ENCODE results near the gene CTNND2.
"Not testable (repeated sequence)": the region's sequence is repeated elsewhere in the genome, so short reads cannot be mapped to it uniquely, and the experiment has no call there.

The CTNND2 gene

DNA sequence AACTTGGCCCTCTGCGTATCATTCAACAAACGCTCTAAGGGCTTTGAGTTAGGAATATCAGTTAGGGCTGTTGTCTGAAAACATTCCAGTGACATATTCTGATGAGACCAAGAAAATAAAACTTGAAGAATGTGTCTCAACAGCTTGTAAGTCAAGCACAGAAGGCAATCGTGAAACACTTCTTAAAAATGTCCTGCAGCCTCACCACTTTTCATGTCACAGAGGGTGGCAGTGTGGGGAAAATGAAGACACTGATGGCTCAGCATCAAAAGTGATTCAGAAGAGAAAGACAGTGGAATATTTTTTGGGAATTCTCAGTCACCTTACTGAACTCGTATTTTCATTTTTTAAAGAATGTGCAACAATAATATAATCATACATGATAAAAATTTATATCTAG lies 247.3 kb downstream of the CTNND2 start:
- DNase-seq (ENCODE audit: low read depth): no peak

DNA sequence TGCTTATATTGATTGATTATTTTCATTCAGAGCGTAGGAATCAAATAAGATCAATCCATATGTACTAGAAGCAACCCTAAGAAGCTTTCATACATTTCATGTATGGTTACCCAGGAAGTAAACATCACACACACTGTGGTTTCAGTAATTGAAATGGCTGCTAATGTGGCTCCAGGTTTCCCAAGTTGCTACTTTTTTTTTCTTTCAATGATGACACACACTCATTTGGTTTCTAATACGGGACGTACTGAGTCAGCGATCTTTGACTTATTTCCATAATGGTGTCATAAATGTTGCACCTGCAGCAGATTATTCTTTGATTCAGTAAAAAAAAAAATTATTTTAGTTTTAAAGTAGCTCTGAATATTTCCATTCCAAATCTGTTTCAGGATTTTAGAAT lies 248.6 kb downstream of the CTNND2 start:
- DNase-seq (ENCODE audit: low read depth): no peak

DNA sequence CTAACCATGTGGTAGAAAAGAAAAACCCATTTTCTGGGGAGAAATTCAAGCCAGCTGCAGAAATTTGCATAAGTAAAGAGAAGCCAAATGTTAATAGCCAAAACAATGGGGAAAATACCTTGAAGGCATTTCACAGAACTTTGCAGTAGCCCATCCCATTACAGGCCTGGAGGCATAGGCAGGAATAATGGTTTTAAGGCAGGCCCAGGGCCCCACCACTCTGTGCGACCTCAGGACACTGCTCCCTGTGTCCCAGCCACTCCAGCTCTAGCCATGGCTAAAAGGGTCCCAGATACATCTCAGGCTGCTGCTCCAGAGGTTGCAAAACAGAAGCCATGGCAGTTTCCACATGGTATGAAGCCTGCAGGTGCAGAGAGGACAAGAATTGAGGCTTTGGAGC lies 253.3 kb downstream of the CTNND2 start:
- DNase-seq (ENCODE audit: low read depth): no peak

DNA sequence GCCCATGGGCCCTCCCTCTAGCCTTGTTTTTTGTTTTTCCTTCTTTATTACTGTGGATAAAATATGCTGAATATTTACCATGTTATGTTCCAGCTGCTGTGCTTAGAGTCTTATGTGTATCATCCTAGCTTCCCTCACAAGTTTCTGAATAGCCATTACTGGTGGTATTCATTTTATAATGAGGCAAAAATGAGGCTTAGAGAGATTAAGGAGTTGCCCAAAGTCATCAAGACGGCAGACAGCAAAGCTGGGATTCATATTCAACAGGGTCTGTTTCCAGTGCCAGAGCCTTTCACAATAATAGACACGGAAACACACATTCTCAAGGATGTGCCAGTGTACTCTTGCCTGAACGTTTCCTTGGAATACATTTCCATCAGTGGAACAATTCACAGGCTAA lies 258.1 kb downstream of the CTNND2 start:
- DNase-seq (ENCODE audit: low read depth): no peak

DNA sequence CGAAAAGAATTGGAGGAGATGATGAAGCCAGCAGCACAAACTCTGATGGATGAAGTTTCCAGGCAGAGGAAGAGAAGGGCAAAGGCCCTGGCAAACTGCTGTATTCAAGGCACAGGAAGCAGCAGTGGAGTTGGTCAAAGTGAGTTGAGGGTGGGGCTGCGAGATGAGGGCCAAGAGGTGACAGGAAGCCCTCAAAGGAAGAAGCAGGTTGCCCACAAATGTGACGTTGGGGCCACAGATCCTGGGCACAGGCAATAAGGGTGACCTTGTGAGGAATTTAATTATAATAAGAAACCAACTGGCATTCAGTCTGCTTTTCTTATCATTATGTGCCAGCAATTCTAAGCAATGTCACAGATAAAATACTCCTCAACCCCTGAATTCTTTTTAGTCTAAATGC lies 261.8 kb downstream of the CTNND2 start:
- DNase-seq (ENCODE audit: low read depth): no peak

DNA sequence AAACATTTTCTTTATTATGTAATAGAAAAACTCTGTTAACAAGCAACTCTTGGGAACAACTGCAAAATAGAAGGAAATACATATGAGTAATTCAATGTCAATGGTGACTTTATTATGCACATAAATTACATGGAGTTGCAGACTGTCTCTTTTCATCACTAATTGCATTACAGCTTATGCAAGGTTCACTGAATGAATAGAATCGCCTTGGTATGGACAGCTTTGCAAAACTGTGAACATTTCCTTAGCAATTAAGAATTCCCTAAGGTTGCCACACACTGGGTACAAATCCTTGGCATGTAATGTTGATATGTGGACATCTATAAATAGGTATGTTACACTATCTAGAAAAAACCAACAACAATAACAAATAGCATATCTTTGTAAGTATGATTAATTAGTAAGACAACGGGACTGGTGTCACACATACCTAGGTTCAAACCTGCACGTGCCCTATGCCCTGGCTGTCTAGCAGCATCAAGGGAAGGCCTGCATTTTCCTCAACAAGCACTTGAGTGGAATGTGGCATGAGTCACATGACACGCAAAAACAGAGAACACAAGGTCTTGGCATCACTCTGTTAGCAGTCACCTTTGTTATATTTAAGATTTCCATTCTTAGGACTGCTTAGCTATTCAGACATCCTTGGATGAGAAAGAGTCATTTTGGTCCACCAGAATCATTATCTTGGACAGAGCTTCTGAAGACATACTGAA lies 263.9 kb downstream of the CTNND2 start:
- DNase-seq (ENCODE audit: low read depth): no peak

DNA sequence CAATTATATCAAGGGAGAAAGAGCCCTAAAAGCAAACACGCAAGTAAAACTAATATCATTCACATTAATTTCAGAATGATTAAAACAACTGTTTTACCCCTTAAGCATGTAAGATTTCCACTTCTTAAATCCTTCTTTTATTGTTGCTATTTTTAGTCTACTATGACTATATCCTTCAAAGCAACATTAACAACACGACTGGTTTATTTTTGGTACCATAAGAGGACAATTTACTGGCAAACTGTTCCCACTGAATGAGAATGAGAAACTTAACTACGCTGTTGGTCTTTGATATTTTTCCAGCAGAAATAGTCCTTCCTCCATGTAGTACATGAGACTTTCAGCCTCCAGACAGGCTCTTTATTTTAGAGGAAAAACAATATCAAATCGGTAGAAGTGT lies 281.5 kb downstream of the CTNND2 start:
- no peak for DNase-seq (ENCODE audit: low read depth)

DNA sequence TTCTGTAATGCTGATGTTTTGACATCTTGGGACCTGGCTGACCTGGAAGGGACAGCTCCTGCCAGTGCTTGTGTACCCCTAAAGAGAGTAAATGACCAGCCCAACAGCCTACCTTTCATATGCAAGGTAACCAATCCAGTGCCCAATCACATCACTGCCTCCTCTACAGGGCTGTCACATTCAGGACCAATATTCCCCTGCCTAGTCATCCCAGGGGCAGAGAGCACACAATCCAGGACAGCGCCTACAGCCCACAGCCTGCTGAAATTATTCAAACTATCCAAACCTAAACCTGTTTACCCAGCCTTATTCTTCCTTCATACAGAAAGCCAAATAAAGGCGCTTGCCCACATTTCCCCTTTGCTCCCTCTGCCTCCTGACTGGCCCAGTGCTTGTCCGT lies 284.1 kb downstream of the CTNND2 start:
- no peak for DNase-seq (ENCODE audit: low read depth)

DNA sequence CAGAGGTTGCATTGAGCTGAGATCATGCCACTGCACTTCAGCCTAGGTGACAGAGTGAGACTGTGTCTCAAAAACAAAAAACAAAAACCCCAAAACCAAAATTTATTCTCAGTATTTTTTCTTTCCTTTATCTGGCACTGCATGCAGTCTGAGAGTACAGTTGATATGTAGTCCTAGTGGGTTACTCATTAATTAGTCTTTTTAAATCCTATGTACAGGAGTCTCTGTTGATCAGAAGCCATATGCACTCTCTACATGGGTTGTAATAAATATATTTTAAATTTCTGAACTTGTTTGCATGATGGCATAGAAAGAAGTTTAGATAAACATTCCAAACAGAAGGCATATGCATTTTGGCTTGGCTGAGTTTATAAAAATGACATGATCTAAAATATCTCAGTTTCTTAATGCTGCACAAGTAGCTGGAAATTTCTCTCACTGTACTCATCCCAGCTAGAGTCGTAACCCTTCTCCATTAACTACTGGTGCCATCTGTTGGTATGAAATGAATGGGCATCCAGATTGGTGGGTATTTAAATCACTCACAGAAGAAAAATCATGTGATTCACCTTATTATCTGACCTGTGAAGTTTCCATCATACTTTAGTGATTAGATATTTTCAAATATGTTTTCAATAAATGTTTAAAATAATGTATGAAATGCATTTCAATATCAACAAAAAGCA lies 284.8 kb downstream of the CTNND2 start:
- no peak for DNase-seq (ENCODE audit: low read depth)

DNA sequence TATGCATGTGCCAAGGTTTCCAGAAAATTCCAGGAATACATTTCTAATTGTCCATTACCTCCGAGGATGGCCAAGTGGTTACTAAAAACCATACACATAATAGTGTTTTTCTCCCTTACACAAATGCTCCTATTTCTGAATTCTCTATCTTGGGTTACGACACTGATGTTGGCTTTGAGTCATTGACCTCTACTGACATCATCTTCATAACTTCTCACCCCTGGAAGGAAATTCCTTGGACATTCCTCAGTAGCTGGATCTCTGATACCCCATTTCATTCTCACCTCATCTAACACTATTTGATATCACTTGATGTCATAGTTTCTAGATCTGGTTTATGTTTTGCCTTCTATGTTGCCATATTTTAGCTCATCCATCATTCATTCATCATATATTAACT lies 287.2 kb downstream of the CTNND2 start:
- no peak for DNase-seq (ENCODE audit: low read depth)

DNA sequence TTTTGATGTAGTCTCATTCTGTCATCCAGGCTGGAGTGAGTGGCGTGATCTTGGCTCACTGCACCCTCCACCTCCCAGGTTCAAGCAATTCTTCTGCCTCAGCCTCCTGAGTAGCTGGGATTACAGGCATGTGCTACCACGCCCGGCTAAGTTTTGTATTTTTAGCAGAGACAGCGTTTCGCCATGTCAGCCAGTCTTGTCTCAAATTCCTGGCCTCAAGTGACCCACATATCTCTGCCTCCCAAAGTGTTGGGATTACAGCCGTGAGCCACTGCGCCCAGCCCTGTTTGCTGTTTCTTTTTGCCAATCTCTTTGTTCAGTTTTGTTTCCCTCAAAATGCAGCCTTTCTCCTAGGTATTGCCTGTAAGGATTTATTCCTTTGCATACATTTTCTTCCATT lies 287.6 kb downstream of the CTNND2 start:
- DNase-seq (ENCODE audit: low read depth): not testable (repeated sequence)

DNA sequence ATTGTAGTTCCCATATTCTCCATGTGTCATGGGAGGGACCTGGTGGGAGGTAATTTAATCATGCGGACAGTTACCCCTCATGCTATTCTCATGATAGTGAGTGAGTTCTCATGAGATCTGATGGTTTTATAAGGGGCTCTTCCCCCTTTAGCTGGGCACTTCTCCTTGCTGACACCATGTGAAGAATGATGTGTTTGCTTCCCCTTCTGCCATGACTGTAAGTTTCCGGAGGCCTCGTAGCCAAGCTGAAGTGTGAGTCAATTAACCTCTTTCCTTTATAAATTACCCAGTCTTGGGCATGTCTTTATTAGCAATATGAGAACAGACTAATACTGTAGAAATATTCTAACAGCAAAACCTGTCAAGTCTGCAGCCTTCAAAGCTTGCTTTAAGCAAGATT lies 293.2 kb downstream of the CTNND2 start:
- no peak for DNase-seq (ENCODE audit: low read depth)

DNA sequence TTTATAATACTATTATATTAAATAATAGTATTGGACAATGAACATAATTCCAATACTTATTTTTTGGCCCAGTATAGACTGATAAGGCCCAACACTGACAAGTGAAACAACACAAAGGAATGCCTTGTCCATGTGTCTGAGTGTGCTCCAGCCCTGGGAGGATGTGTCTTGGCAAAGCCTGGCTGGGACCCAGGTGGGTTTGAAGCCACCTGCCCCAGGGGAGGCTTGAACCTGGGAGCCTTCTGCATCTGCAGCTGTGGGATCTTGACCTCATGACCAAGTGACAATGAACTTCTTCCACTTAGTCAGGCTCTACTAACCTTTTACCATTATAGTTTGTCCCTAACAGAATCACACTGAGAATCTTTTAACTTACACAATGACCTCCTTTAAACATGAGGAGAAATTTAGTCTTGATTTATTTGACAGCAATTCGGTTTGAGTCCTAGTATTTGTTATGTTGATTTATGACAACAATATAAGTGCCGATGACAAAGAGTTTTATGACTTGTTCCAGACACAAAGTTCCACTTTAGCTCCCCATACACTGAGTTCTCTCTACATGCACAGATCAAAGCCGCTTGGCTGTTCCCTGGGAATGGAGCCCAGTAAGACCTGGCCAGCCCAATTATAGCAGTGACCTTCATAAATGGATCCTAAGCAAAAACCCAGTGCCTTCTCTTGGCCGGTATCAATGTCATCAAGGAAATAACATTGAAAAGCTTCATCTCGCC lies 294.5 kb downstream of the CTNND2 start:
- DNase-seq (ENCODE audit: low read depth): no peak

DNA sequence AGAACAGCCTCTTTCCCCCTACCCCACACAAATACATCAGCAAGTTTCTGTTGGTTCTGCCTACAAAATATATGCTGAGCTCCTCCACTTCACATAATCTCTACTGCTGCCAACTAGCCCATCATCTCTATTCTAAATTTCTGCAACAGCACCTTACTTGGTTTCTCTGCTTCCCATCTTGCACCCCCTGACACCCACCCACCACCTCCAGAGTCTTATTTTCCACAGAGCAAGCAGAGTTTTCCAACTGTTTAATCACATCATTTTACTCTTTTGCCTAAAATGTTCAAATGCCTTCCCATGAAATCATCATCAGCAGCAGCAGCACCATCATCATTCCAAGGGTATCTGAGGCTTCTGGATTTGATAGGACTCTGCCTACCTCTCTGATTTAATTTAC lies 295.7 kb downstream of the CTNND2 start:
- DNase-seq (ENCODE audit: low read depth): no peak

DNA sequence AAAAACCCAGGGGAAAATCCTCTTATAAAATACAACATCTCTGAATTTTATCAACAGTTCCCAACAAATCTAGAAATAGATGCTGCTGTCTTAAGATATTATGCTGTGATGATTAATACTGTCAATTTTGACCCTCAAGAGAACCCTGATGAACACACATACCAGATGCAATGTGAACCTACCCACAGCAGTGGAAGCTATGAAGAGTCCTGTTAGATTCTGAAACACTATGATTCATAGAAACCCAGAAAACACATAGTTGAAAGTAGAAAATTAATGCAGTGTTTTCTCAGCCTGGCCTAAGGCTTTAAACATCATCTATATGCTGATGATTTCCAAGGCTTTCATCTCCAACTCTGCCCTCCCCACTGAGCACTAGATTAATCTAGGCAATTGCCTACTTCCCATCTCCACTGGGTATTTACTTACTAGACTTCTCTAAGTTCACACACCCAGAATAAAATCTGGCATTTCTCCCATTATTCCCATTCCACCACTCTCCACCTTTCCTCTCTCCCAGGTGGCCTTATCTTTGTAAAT lies 296.2 kb downstream of the CTNND2 start:
- DNase-seq (ENCODE audit: low read depth): no peak

DNA sequence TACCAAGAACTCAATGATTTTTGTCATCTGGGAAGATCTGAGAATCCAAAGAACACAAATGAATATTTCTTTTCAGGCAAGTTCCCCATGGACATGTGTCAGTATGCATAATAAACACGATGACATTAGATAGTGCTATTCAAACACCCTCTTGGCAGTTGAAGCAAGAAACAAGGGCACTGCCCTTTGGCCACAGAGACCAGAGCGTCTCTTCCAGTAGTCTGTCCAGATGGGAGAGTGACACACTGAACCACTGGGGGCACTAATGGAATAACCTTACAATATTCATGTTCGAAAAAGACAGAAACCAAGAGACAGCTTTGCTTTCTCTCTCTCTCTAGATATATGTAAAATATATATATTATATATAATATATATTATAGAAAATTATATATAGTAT lies 301.9 kb downstream of the CTNND2 start:
- DNase-seq (ENCODE audit: low read depth): no peak

DNA sequence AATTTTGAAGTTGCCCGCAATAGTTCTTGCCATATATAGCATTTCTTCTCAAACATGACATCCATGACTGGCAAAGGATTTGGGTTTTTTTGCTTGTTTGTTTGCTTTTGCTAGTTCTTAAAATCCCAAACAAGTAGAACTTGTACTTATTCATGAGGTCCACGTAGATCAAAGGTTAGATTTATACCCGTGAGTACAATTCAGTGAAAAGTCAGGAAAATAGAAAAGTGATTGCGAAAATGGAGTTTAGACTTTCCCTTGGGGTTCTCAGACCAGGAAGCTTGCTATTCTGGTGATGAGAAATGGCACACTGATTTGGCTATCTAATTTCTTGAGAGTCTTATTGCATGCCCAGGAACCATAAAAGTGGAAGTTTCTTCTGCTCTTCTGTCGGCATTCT lies 304.7 kb downstream of the CTNND2 start:
- DNase-seq (ENCODE audit: low read depth): no peak

DNA sequence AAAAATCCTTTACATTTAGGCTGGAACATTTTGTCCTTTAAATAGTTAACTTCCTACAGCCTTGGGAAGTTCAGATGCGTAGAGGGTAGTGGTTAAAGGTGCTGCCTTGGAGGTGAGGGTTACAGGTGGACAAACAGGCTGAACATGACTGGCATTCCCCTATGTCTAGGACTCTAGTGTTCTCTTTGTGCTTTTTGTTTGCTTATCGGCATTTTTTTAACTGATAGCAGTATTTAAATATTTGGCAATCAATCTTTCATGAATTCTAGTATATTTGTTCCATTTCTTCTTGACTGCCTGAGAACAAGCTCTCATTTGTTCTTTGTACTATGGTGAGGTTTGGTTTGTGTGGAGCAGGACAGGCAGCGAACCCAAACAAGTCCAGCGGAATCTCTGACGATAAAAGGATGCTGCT lies 307.6 kb downstream of the CTNND2 start:
- no peak for DNase-seq (ENCODE audit: low read depth)

DNA sequence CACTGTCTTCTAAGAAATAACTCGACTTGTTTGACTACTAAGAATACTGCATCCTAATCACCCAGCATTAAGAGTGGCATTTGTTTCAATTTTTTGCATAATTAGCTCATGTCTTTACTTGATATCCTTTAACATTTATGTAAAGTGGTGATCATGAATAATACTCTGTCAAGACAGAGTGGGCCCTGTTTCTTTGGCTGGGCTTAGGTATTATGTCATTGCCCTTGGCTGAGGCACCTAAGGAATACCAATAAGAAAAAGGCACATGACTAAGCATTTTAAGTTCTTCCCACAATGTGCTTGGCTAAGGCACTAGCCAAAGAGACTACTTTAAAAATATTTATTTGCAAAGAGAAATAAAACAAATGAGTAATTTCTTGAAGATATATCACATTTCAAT lies 308.1 kb downstream of the CTNND2 start:
- DNase-seq (ENCODE audit: low read depth): no peak

DNA sequence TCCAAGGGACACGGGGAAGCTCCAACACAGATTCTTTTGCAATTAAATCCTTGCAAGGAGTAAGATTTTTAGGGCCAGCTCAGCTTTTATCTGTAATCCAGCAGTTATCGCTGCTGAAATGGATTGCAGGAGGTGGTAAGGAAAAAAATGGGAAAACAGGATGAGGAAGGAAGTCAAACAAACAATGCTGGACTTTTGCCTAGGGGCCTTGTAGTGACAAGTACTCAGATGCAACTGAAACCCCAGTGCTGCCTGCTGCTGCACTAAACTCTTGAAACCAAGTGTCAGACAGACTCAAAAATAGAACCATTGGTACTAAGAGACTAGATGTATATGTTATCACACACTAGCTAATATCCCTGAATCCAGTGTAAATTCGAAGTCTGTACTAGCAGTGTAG lies 309.2 kb downstream of the CTNND2 start:
- no peak for DNase-seq (ENCODE audit: low read depth)

DNA sequence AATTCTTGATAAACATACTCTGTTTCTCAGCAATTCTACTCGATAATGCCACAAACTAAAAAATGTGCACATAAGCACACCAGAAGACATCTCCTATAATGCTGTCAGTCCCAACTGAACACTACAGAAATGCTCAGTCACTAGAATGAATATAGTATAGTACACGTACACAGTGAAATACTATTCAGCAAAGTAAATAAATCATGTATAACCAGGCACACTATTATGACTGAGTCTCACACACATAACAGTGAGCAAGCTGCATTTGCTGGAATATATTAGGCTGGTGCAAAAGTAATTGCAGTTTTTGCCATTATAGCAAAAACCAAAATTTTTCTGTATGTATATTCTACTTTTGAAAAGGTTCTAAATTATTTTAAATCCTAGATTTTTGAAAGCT lies 310.2 kb downstream of the CTNND2 start:
- no peak for DNase-seq (ENCODE audit: low read depth)

DNA sequence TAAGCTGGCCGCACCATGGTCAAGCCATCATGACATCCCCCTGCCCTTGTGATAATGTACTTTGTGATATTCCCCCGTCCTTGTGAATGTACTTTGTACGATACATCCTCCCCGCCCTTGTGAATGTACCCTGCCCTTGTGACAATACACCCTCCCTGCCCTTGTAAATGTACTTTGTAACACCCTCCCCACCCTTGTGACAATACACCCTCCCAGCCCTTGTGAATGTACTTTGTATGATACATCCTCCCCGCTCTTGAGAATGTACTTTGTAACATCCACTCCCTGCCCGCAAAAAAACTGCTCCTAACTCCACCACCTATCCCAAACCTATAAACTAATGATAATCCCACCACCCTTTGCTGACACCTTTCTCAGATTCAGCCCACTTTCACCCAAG lies 313.8 kb downstream of the CTNND2 start:
- no peak for DNase-seq (ENCODE audit: low read depth)

DNA sequence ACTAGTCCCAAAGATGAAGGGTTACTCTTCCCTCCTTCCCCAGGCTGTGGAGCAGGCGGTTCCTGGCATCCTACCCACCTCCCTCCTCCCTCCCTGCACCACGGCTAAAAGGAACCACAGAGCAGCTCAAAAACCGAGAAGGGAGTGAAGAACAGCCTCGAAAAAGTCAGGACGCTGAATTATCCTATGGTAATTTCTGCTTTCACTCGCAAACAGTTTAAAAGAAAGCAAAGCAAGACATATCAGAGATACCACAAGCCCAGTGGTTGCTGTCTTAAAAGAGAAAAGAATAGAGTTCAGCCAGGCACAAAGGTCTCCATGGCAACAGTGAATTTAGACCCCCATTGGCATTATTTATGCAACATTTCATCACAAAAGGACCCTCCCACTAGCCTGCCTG lies 315.4 kb downstream of the CTNND2 start:
- DNase-seq (ENCODE audit: low read depth): no peak

All from activated T-cell treated with anti-CD3 and anti-CD28 coated beads for 24 hours (primary cell).